ENCODE measurements around the gene VPS45.

DNA sequence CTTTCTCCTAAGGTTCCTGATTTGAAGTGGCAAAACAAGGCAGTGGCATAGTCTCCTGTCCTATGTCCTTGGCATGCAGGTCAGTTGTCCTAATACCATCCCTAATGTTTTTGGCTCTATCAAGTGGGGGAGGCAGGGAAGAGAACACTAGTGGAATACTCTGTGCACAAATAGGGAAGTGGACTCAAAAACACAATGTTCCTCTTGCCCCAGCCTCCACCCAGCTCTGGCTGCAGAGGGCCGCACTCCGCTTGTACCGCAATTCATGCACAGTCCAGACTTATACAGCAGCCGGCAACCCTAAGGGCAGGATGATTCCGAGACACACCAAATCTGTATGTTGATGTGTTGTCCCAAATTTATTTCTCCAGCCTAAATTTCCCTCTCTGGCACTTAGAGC lies 96.6 kb downstream of the VPS45 start:
- TF ChIP-seq, protein P1, sequence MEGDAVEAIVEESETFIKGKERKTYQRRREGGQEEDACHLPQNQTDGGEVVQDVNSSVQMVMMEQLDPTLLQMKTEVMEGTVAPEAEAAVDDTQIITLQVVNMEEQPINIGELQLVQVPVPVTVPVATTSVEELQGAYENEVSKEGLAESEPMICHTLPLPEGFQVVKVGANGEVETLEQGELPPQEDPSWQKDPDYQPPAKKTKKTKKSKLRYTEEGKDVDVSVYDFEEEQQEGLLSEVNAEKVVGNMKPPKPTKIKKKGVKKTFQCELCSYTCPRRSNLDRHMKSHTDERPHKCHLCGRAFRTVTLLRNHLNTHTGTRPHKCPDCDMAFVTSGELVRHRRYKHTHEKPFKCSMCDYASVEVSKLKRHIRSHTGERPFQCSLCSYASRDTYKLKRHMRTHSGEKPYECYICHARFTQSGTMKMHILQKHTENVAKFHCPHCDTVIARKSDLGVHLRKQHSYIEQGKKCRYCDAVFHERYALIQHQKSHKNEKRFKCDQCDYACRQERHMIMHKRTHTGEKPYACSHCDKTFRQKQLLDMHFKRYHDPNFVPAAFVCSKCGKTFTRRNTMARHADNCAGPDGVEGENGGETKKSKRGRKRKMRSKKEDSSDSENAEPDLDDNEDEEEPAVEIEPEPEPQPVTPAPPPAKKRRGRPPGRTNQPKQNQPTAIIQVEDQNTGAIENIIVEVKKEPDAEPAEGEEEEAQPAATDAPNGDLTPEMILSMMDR (IDR thresholded peaks at IDR 0.05), result no peak
- no peak for TF ChIP-seq POLR2A (IDR thresholded peaks at IDR 0.05)
